Measurements from ENCODE around the gene SKIDA1. TPM values are rescaled to one million over a fixed set of nuclear protein-coding genes. Genes with fewer than 3 reads are reported as not detected.
"Not testable (repeated sequence)": the region's sequence is repeated elsewhere in the genome, so short reads cannot be mapped to it uniquely, and the experiment has no call there.

The SKIDA1 gene
- total RNA-seq, 3 donors from 2014 or later: 0.59 to 1.4 (median 0.98) TPM

- no peaks in the 10 kb centered on the region for H3K36me3 ChIP-seq
- intact Hi-C loops (cut with DNase I; ENCODE audit: low total_unique reads): no loop called here
Observed at GRCh38 chr10:21552638-21553037, 27.2 kb upstream of the SKIDA1 start.

GRCh38 chr10:21547246-21547645 is 21.8 kb upstream of the SKIDA1 start:
- H3K27ac ChIP-seq: no peak overlapping the region
- H3K36me3 ChIP-seq: no peaks in the 10 kb centered on the region
- no peaks in the 10 kb centered on the region for H3K4me1 ChIP-seq
- intact Hi-C loops (cut with DNase I; ENCODE audit: low total_unique reads): no loop called here
- no peaks in the 10 kb centered on the region for H3K27me3 ChIP-seq
- no peak overlapping the region for H3K4me3 ChIP-seq
- no peak for TF ChIP-seq POLR2A (IDR thresholded peaks at IDR 0.05)
- TF ChIP-seq, protein P1, sequence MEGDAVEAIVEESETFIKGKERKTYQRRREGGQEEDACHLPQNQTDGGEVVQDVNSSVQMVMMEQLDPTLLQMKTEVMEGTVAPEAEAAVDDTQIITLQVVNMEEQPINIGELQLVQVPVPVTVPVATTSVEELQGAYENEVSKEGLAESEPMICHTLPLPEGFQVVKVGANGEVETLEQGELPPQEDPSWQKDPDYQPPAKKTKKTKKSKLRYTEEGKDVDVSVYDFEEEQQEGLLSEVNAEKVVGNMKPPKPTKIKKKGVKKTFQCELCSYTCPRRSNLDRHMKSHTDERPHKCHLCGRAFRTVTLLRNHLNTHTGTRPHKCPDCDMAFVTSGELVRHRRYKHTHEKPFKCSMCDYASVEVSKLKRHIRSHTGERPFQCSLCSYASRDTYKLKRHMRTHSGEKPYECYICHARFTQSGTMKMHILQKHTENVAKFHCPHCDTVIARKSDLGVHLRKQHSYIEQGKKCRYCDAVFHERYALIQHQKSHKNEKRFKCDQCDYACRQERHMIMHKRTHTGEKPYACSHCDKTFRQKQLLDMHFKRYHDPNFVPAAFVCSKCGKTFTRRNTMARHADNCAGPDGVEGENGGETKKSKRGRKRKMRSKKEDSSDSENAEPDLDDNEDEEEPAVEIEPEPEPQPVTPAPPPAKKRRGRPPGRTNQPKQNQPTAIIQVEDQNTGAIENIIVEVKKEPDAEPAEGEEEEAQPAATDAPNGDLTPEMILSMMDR (IDR thresholded peaks at IDR 0.05): no peak
- TF ChIP-seq POLR2AphosphoS5 (IDR thresholded peaks at IDR 0.05): no peak
- H3K9me3 ChIP-seq: no peaks in the 10 kb centered on the region
- no peak for DNase-seq (ENCODE audit: low spot score in 2 of 2)

More at GRCh38 chr10:21552638-21553037, 27.2 kb upstream of the SKIDA1 start:
- TF ChIP-seq POLR2A (IDR thresholded peaks at IDR 0.05): no peak
- no peak for TF ChIP-seq POLR2AphosphoS5 (IDR thresholded peaks at IDR 0.05)
- TF ChIP-seq, protein P1 (IDR thresholded peaks at IDR 0.05): no peak
- Histone ChIP-seq H3K27ac (no peak overlapping the region), H3K4me1 (no peaks in the 10 kb centered on the region), H3K9me3 (no peaks in the 10 kb centered on the region), H3K4me3 (no peak overlapping the region), H3K27me3 (no peaks in the 10 kb centered on the region)
- no peak for DNase-seq (ENCODE audit: low spot score in 2 of 2)

GRCh38 chr10:21540701-21541100 is 15.2 kb upstream of the SKIDA1 start:
- intact Hi-C loops (cut with DNase I; ENCODE audit: low total_unique reads); H3K4me3 ChIP-seq; H3K27ac ChIP-seq; H3K4me1 ChIP-seq; DNase-seq (ENCODE audit: low spot score in 2 of 2); H3K27me3 ChIP-seq; H3K36me3 ChIP-seq; H3K9me3 ChIP-seq: not testable (repeated sequence)

- no peaks in the 10 kb centered on the region for H3K9me3 ChIP-seq
- H3K4me3 ChIP-seq: no peak overlapping the region
- peaks cover 0 to 8% of the 10 kb centered on the region in 2 donors for H3K4me1 ChIP-seq
- intact Hi-C loops (cut with DNase I; ENCODE audit: low total_unique reads): no loop called here
- no peak overlapping the region for H3K27ac ChIP-seq
- H3K27me3 ChIP-seq: no peaks in the 10 kb centered on the region
- TF ChIP-seq, protein P1 (IDR thresholded peaks at IDR 0.05): no peak
- no peak for DNase-seq (ENCODE audit: low spot score in 2 of 2)
- H3K36me3 ChIP-seq: no peaks in the 10 kb centered on the region
Observed at GRCh38 chr10:21536874-21537273, 11.4 kb upstream of the SKIDA1 start.

GRCh38 chr10:21535976-21536375 is 10.5 kb upstream of the SKIDA1 start:
- Histone ChIP-seq H3K4me3 (peak overlapping the region in 1 of 3 donors; percentile 97), H3K27ac (peak overlapping the region in 1 of 2 donors; percentile 94)
- intact Hi-C loops (cut with DNase I; ENCODE audit: low total_unique reads); H3K9me3 ChIP-seq; H3K4me1 ChIP-seq; H3K27me3 ChIP-seq; DNase-seq (ENCODE audit: low spot score in 2 of 2); H3K36me3 ChIP-seq: not testable (repeated sequence)

GRCh38 chr10:21535494-21535965 is 10.0 kb upstream of the SKIDA1 start:
- H3K9me3 ChIP-seq: no peaks in the 10 kb centered on the region
- H3K4me1 ChIP-seq: peaks cover 0 to 8% of the 10 kb centered on the region in 2 donors
- H3K36me3 ChIP-seq: no peaks in the 10 kb centered on the region
- H3K27ac ChIP-seq: peak overlapping the region; percentile 94 to 98
- DNase-seq (ENCODE audit: low spot score in 2 of 2): no peak
- TF ChIP-seq POLR2AphosphoS5 (IDR thresholded peaks at IDR 0.05) (no peak), POLR2A (IDR thresholded peaks at IDR 0.05) (no peak)
- TF ChIP-seq, protein P1 (IDR thresholded peaks at IDR 0.05): no peak
- H3K27me3 ChIP-seq: no peaks in the 10 kb centered on the region
- peak overlapping the region; percentile 89 to 97 (median 92) for H3K4me3 ChIP-seq
- intact Hi-C loops (cut with DNase I; ENCODE audit: low total_unique reads): no loop called here

Data from breast epithelium (tissue), 4 donors.